Measurements from ENCODE around the gene PDRG1.

The PDRG1 gene

GRCh38 chr20:31963889-31964288 is 12.0 kb upstream of the PDRG1 start:
- Histone ChIP-seq H2AFZ (ENCODE audit: low read length) (no peak overlapping the region), H3K36me3 (ENCODE audit: insufficient read depth, low read length) (no peaks in the 10 kb centered on the region), H3K9me2 (ENCODE audit: low read depth, low read length) (no peaks in the 10 kb centered on the region), H3K9me3 (ENCODE audit: low read length) (no peaks in the 10 kb centered on the region), H3K4me3 (ENCODE audit: low read depth, low read length, poor library complexity, severe bottlenecking) (no peak overlapping the region), H3K4me1 (ENCODE audit: insufficient read depth, low read length, severe bottlenecking) (no peaks in the 10 kb centered on the region), H3K27me3 (ENCODE audit: insufficient read depth, low read length) (no peaks in the 10 kb centered on the region), H3K4me2 (ENCODE audit: low read length) (no peak overlapping the region), H3F3A (ENCODE audit: insufficient read depth, low read length) (no peaks in the 10 kb centered on the region), H4K20me1 (ENCODE audit: insufficient read depth, low read length) (no peaks in the 10 kb centered on the region), H3K27ac (ENCODE audit: low read depth, low read length, poor library complexity, severe bottlenecking) (no peak overlapping the region), H3K9ac (ENCODE audit: low read length) (no peak overlapping the region), H3K79me2 (ENCODE audit: insufficient read depth, low read length) (no peaks in the 10 kb centered on the region)
- TF ChIP-seq EZH2 (IDR thresholded peaks at IDR 0.05; ENCODE audit: borderline replicate concordance, low read length) (no peak), CTCF (IDR thresholded peaks at IDR 0.05; ENCODE audit: low read length) (no peak)

- Histone ChIP-seq H3K27ac (ENCODE audit: low read depth, low read length, poor library complexity, severe bottlenecking) (no peak overlapping the region), H2AFZ (ENCODE audit: low read length) (no peak overlapping the region), H3K9ac (ENCODE audit: low read length) (no peak overlapping the region), H3K79me2 (ENCODE audit: insufficient read depth, low read length) (no peaks in the 10 kb centered on the region), H3K9me3 (ENCODE audit: low read length) (no peaks in the 10 kb centered on the region), H3K4me3 (ENCODE audit: low read depth, low read length, poor library complexity, severe bottlenecking) (no peak overlapping the region), H4K20me1 (ENCODE audit: insufficient read depth, low read length) (no peaks in the 10 kb centered on the region), H3K36me3 (ENCODE audit: insufficient read depth, low read length) (no peaks in the 10 kb centered on the region), H3K4me2 (ENCODE audit: low read length) (no peak overlapping the region), H3K27me3 (ENCODE audit: insufficient read depth, low read length) (no peaks in the 10 kb centered on the region), H3K4me1 (ENCODE audit: insufficient read depth, low read length, severe bottlenecking) (no peaks in the 10 kb centered on the region), H3F3A (ENCODE audit: insufficient read depth, low read length) (no peaks in the 10 kb centered on the region), H3K9me2 (ENCODE audit: low read depth, low read length) (no peaks in the 10 kb centered on the region)
- TF ChIP-seq EZH2 (IDR thresholded peaks at IDR 0.05; ENCODE audit: borderline replicate concordance, low read length) (no peak), CTCF (IDR thresholded peaks at IDR 0.05; ENCODE audit: low read length) (no peak)
Observed at GRCh38 chr20:31962761-31963160, 10.9 kb upstream of the PDRG1 start.

GRCh38 chr20:31956556-31957526 is 5.0 kb upstream of the PDRG1 start:
- H3K36me3 ChIP-seq (ENCODE audit: insufficient read depth, low read length) = no peaks in the 10 kb centered on the region
- no peaks in the 10 kb centered on the region for H3K4me1 ChIP-seq (ENCODE audit: insufficient read depth, low read length, severe bottlenecking)
- H3K27me3 ChIP-seq (ENCODE audit: insufficient read depth, low read length) = no peaks in the 10 kb centered on the region
- no peak overlapping the region for H3K4me2 ChIP-seq (ENCODE audit: low read length)
- no peaks in the 10 kb centered on the region for H3K79me2 ChIP-seq (ENCODE audit: insufficient read depth, low read length)
- H3K4me3 ChIP-seq (ENCODE audit: low read depth, low read length, poor library complexity, severe bottlenecking) = no peak overlapping the region
- H4K20me1 ChIP-seq (ENCODE audit: insufficient read depth, low read length) = no peaks in the 10 kb centered on the region
- H2AFZ ChIP-seq (ENCODE audit: low read length) = no peak overlapping the region
- no peak overlapping the region for H3K27ac ChIP-seq (ENCODE audit: low read depth, low read length, poor library complexity, severe bottlenecking)
- no peak overlapping the region for H3K9ac ChIP-seq (ENCODE audit: low read length)
- no peaks in the 10 kb centered on the region for H3K9me2 ChIP-seq (ENCODE audit: low read depth, low read length)
- TF ChIP-seq CTCF (IDR thresholded peaks at IDR 0.05; ENCODE audit: low read length) = no peak
- no peak for TF ChIP-seq EZH2 (IDR thresholded peaks at IDR 0.05; ENCODE audit: borderline replicate concordance, low read length)
- H3F3A ChIP-seq (ENCODE audit: insufficient read depth, low read length) = no peaks in the 10 kb centered on the region
- no peaks in the 10 kb centered on the region for H3K9me3 ChIP-seq (ENCODE audit: low read length)

All from OCI-LY1 (cell line).